ENCODE data around the gene DNAJB6.
A peak's percentile ranks its signal among the peaks of the same experiment; 100 is the strongest.

The DNAJB6 gene

DNA sequence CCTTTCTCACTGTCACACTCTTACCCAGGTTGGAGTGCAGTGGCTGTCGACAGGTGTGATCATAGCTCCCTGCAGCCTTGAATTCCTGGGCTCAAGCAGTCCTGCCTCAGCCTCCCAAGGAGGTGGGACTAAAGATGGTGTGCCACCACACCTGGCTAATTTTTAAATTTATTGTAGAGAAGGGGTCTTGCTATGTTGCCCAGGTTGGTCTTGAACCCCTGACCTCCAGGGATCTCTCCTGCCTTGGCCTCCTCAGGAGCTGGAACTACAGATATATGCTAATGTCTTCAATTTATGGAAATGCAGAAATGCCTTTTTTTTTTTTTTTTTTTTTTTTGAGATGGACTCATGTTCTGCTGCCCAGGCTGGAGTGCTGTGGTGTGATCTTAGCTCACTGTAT lies 42.7 kb downstream of the DNAJB6 start:
- TF ChIP-seq, protein P1, sequence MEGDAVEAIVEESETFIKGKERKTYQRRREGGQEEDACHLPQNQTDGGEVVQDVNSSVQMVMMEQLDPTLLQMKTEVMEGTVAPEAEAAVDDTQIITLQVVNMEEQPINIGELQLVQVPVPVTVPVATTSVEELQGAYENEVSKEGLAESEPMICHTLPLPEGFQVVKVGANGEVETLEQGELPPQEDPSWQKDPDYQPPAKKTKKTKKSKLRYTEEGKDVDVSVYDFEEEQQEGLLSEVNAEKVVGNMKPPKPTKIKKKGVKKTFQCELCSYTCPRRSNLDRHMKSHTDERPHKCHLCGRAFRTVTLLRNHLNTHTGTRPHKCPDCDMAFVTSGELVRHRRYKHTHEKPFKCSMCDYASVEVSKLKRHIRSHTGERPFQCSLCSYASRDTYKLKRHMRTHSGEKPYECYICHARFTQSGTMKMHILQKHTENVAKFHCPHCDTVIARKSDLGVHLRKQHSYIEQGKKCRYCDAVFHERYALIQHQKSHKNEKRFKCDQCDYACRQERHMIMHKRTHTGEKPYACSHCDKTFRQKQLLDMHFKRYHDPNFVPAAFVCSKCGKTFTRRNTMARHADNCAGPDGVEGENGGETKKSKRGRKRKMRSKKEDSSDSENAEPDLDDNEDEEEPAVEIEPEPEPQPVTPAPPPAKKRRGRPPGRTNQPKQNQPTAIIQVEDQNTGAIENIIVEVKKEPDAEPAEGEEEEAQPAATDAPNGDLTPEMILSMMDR (IDR thresholded peaks at IDR 0.05; ENCODE audit: control extremely low read depth, extremely low read depth, low read depth, missing control alignments) = no peak
- ChIA-PET POLR2A (interaction anchor here (0.6 kb wide), 1 partner anchor 39 kb away, joined by 6 read pairs; no protein-coding TSS in a partner anchor), CTCF (interaction anchor here (0.7 to 1.8 kb wide), 4 partner anchors 9 to 106 kb away, joined by 3 to 19 read pairs (median 6); no protein-coding TSS in a partner anchor)
- no peak for DNase-seq (ENCODE audit: extremely low spot score)

DNA sequence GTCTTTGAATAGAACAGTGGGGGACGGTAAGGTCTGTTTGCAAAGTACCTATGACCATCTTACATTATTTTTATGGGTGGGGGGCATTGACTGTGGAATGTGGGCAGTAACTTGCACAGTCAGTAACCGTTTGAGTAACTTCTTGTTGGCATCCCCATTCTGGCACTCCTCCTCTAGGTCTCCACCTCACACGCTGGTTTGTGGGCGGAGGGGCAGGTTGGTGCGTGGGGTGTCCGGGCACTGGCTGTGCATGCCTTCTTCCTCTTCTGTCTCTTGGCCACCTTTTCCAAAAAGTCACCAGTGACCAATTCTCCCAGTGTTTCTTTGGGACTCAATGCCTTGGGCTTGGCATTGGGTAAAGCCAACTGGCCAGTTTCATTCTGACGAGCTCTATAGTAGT lies 43.6 kb downstream of the DNAJB6 start:
- CTCF ChIA-PET = interaction anchor here (1.0 kb wide), 1 partner anchor 108 kb away, joined by 3 read pairs; no protein-coding TSS in a partner anchor
- no peak for DNase-seq (ENCODE audit: extremely low spot score)
- POLR2A ChIA-PET = no interaction called here
- TF ChIP-seq, protein P1 (IDR thresholded peaks at IDR 0.05; ENCODE audit: control extremely low read depth, extremely low read depth, low read depth, missing control alignments) = no peak

DNA sequence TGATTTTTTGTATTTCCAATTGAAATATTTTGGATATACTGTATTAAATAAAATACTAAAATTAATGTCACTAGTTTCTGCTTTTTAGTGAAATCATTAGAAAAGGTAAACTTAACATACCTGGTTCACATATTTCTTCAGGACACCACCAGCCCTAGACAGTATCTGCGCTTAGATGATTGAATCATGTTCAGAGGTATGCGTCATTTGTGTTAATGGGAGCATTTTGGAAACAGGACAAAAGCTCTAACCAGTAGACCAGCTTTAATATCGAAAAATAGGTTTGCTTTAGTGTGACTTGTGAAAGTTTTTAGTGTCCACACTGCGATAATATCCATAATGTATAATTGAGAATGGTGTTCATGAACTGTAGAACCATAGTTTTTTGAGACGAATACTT lies 47.1 kb downstream of the DNAJB6 start:
- TF ChIP-seq, protein P1 (IDR thresholded peaks at IDR 0.05; ENCODE audit: control extremely low read depth, extremely low read depth, low read depth, missing control alignments) = no peak
- DNase-seq (ENCODE audit: extremely low spot score) = no peak
- POLR2A ChIA-PET = no interaction called here
- CTCF ChIA-PET = interaction anchor here (0.6 to 1.7 kb wide), 6 partner anchors 8 to 110 kb away, joined by 3 to 6 read pairs (median 4); no protein-coding TSS in a partner anchor

DNA sequence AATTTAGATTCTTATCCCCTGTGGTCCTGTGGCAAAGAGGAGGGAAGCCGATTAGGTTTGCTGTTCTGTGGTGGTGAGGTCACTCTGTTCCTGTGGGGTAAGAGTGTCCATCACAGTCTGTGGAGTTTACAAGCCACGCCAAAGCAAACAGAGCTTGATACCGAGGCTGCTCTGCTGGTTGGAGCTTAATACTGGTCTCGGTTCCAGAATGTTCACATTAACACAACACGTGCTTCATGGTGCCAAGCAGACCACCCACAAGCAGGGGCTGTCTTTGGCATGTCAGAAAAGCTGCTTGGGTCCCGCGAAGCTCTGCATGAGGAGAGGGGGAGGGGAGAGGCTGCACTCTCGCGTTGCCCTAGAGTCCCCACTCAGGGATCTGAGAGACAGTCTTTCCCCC lies 47.5 kb downstream of the DNAJB6 start:
- DNase-seq (ENCODE audit: extremely low spot score) = no peak
- ChIA-PET POLR2A (no interaction called here), CTCF (interaction anchor here (1.0 to 1.7 kb wide), 3 partner anchors 9 to 20 kb away, joined by 4 read pairs; no protein-coding TSS in a partner anchor)
- TF ChIP-seq, protein P1 (IDR thresholded peaks at IDR 0.05; ENCODE audit: control extremely low read depth, extremely low read depth, low read depth, missing control alignments) = no peak

DNA sequence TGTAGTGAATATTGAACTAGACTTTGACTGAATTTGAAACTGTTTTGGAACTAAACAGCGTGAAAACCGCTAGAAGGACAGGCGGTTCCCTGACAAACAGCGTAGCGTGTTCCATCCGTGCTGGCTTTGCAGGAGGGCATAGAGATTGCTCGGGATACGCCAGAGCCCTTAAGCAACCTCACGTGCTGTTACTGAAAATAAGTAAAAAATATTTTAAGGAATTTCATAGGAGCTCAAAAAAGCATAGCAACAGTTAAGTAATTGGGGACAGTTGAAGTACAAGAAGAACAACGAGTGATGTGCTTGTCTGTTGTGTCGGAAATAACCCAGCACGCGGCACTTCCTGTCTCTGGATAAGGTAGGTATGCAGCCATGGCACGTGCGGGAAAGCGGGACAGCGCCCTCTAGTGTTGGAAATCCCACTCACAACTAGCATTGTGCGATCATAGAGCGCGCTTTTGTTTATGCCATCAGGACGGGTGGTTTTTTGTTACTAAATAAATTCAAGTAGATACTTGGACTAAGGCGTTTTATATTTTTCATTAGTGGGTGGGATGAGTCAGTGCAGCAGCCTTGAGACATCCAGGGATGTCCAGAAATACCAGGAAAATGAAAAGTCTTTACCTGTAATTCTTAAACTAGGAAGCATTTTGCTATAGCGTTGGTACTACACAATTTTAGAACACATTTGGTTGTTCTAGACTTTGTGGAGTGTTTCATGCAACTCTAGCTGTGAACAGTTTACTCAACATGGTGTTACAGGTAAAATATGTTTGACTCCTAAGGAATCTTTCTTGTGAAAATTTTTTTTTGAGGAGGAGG lies 50.4 kb downstream of the DNAJB6 start:
- peak; percentile 77 for DNase-seq (ENCODE audit: extremely low spot score)
- ChIA-PET CTCF (interaction anchor here (0.7 to 4.1 kb wide), 16 partner anchors 8 to 213 kb away, joined by 3 to 20 read pairs (median 4); no protein-coding TSS in a partner anchor), POLR2A (no interaction called here)
- TF ChIP-seq, protein P1 (IDR thresholded peaks at IDR 0.05; ENCODE audit: control extremely low read depth, extremely low read depth, low read depth, missing control alignments) = peak; percentile 75

DNA sequence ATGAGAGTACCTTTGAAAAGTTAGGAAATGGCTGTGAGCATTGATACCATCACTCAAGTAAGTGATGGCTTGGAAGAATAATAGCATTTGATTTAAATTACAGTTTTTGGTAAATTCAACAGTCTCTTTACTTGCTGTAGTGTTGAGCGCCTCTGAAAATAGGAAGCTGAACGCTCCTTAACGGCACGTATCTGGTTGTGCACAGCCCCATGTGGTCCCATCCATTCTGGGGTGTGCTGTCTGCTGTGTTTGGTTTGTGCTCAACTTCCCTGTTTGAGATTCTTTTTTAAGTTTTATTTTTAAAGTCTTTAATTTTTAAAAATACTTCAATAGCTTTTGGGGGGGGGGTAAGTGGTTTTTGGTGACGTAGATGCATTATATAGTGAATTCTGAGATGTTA lies 51.5 kb downstream of the DNAJB6 start:
- no peak for DNase-seq (ENCODE audit: extremely low spot score)
- CTCF ChIA-PET = interaction anchor here (0.9 to 4.1 kb wide), 6 partner anchors 10 to 17 kb away, joined by 3 to 20 read pairs (median 12); no protein-coding TSS in a partner anchor
- TF ChIP-seq, protein P1 (IDR thresholded peaks at IDR 0.05; ENCODE audit: control extremely low read depth, extremely low read depth, low read depth, missing control alignments) = no peak
- POLR2A ChIA-PET = interaction anchor here (0.6 kb wide), 1 partner anchor 50 kb away, joined by 6 read pairs; no protein-coding TSS in a partner anchor
